Measurements from ENCODE around the gene MAPK8IP3.

MAPK8IP3 gene

DNA sequence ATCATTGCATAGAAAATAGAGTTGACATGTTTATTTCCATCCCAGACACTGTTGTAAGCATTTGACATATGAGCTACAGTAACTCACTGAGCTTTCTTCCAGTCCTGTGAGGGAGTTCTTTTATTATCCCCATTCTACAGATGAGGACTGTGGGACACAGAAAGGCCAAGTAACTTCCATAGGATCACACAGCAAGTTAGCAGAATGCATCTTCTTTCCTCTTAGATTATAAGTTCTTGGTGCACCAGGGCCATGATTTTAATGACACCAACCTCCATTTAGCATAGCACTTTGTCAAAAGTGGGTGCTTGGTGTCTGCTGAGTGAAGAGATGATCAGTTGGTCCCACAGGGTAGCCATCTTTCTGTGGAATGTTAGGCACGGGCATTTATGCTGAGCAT is 15.2 kb upstream of the MAPK8IP3 start:
- Histone ChIP-seq H3K4me2 (ENCODE audit: insufficient read depth, low read length) (no peak overlapping the region), H3K36me3 (ENCODE audit: insufficient read depth, low read length) (peaks cover 97% of the 10 kb centered on the region), H3K9ac (ENCODE audit: low read depth, low read length) (no peak overlapping the region), H3K4me3 (ENCODE audit: low read depth in 1 of 2, low read length in 2 of 2) (no peak overlapping the region), H2AFZ (ENCODE audit: low read depth, low read length) (no peak overlapping the region), H3K27me3 (ENCODE audit: insufficient read depth, low read length, poor library complexity) (no peaks in the 10 kb centered on the region), H3K4me1 (ENCODE audit: insufficient read depth, low read length) (no peaks in the 10 kb centered on the region), H4K20me1 (ENCODE audit: insufficient read depth, low read length) (peaks cover 52% of the 10 kb centered on the region), H3K9me3 (ENCODE audit: insufficient read depth, low read length, severe bottlenecking) (no peaks in the 10 kb centered on the region), H3K79me2 (ENCODE audit: insufficient read depth, low read length) (peaks cover 95% of the 10 kb centered on the region), H3K27ac (ENCODE audit: low read length) (no peak overlapping the region)
- ATAC-seq (ENCODE audit: insufficient read depth, low read depth) (no peak), DNase-seq (no peak)
- TF ChIP-seq, protein P1, sequence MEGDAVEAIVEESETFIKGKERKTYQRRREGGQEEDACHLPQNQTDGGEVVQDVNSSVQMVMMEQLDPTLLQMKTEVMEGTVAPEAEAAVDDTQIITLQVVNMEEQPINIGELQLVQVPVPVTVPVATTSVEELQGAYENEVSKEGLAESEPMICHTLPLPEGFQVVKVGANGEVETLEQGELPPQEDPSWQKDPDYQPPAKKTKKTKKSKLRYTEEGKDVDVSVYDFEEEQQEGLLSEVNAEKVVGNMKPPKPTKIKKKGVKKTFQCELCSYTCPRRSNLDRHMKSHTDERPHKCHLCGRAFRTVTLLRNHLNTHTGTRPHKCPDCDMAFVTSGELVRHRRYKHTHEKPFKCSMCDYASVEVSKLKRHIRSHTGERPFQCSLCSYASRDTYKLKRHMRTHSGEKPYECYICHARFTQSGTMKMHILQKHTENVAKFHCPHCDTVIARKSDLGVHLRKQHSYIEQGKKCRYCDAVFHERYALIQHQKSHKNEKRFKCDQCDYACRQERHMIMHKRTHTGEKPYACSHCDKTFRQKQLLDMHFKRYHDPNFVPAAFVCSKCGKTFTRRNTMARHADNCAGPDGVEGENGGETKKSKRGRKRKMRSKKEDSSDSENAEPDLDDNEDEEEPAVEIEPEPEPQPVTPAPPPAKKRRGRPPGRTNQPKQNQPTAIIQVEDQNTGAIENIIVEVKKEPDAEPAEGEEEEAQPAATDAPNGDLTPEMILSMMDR (IDR thresholded peaks at IDR 0.05; ENCODE audit: borderline replicate concordance, extremely low read depth, low read length, poor library complexity, severe bottlenecking), result no peak
- no peak for TF ChIP-seq EZH2 (IDR thresholded peaks at IDR 0.05; ENCODE audit: borderline replicate concordance, low read depth, low read length, severe bottlenecking)

DNA sequence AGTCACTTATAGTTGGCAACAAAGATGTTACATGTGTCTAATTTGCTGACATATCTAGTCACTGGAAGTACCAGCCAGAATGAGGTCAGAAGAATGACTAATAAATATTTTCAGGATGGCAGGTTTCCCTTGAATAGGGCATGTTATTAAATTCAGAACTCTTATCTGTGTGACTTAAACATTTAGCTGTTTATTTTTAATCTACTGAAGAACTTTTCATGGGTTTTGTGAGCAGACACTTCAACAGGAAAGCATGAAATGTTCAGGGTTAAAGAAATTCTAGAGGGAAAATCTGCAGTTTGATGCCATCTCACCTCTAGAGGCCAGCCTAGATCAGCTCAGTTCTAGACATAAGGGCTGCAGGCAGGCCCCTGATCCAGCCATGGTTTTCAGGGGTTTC is 14.7 kb upstream of the MAPK8IP3 start:
- Histone ChIP-seq H3K27ac (ENCODE audit: low read length) (no peak overlapping the region), H3K9me3 (ENCODE audit: insufficient read depth, low read length, severe bottlenecking) (no peaks in the 10 kb centered on the region), H3K4me2 (ENCODE audit: insufficient read depth, low read length) (no peak overlapping the region), H3K36me3 (ENCODE audit: insufficient read depth, low read length) (peaks cover 98% of the 10 kb centered on the region), H2AFZ (ENCODE audit: low read depth, low read length) (no peak overlapping the region), H4K20me1 (ENCODE audit: insufficient read depth, low read length) (peaks cover 51% of the 10 kb centered on the region), H3K4me3 (ENCODE audit: low read depth in 1 of 2, low read length in 2 of 2) (no peak overlapping the region), H3K27me3 (ENCODE audit: insufficient read depth, low read length, poor library complexity) (no peaks in the 10 kb centered on the region), H3K9ac (ENCODE audit: low read depth, low read length) (no peak overlapping the region), H3K4me1 (ENCODE audit: insufficient read depth, low read length) (no peaks in the 10 kb centered on the region), H3K79me2 (ENCODE audit: insufficient read depth, low read length) (peaks cover 91% of the 10 kb centered on the region)
- DNase-seq (no peak), ATAC-seq (ENCODE audit: insufficient read depth, low read depth) (no peak)
- TF ChIP-seq, protein P1 (IDR thresholded peaks at IDR 0.05; ENCODE audit: borderline replicate concordance, extremely low read depth, low read length, poor library complexity, severe bottlenecking), result no peak
- TF ChIP-seq EZH2 (IDR thresholded peaks at IDR 0.05; ENCODE audit: borderline replicate concordance, low read depth, low read length, severe bottlenecking), result no peak

DNA sequence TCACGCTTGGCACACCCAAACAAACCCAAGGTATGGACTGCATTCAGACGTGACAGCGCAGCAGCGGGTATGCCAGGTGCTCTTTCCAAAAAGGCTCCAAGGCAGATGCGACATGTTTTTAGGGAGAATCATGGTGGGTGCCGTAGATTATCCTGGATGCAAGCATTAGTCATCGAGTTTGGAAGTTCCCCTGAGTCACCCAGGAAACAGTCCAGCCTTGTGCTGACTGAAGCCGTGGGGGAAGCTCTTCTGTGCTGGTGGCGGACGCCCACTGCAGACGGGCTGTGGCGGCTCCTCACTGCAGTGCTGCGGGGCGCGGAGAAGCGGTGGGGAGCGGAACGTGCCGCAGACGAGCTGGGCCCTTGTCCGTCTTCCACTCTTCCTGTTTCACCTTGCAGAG is 14.0 kb upstream of the MAPK8IP3 start:
- H3K4me2 ChIP-seq (ENCODE audit: insufficient read depth, low read length), result no peak overlapping the region

More for the DNA sequence above, 14.0 kb upstream of the MAPK8IP3 start:
- DNase-seq, result no peak
- Histone ChIP-seq H3K36me3 (ENCODE audit: insufficient read depth, low read length) (peaks cover 98% of the 10 kb centered on the region), H3K27ac (ENCODE audit: low read length) (no peak overlapping the region), H3K9ac (ENCODE audit: low read depth, low read length) (no peak overlapping the region), H3K4me1 (ENCODE audit: insufficient read depth, low read length) (no peaks in the 10 kb centered on the region), H2AFZ (ENCODE audit: low read depth, low read length) (no peak overlapping the region), H3K79me2 (ENCODE audit: insufficient read depth, low read length) (peaks cover 85% of the 10 kb centered on the region), H4K20me1 (ENCODE audit: insufficient read depth, low read length) (peaks cover 51% of the 10 kb centered on the region), H3K27me3 (ENCODE audit: insufficient read depth, low read length, poor library complexity) (no peaks in the 10 kb centered on the region), H3K9me3 (ENCODE audit: insufficient read depth, low read length, severe bottlenecking) (no peaks in the 10 kb centered on the region), H3K4me3 (ENCODE audit: low read depth in 1 of 2, low read length in 2 of 2) (no peak overlapping the region)
- TF ChIP-seq EZH2 (IDR thresholded peaks at IDR 0.05; ENCODE audit: borderline replicate concordance, low read depth, low read length, severe bottlenecking), result no peak
- TF ChIP-seq, protein P1 (IDR thresholded peaks at IDR 0.05; ENCODE audit: borderline replicate concordance, extremely low read depth, low read length, poor library complexity, severe bottlenecking), result no peak
- no peak for ATAC-seq (ENCODE audit: insufficient read depth, low read depth)

Data from DND-41 (cell line).